ENCODE measurements around the gene MIGA1.
A peak's percentile ranks its signal among the peaks of the same experiment; 100 is the strongest.

Gene MIGA1

DNA sequence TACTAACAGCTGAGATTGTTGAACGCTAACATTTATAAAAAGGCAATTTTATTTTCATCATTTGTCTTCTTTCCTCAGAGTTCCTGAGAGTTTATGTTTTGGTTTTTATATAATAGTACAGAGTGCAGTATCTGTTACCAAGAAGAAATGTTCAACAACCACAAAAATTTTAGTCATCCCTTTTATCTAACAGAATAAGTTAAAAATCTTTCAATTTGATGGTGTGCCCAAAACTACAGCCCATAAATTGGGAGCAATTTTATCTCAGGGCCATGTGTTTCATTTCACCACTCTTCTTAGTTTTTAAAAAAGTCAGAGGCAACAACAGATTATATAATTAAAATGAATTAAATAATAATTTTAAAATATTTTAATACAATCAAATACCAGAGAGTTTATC, 146.1 kb downstream of the MIGA1 start:
- peak; percentile 24 for DNase-seq (ENCODE audit: low spot score)

DNA sequence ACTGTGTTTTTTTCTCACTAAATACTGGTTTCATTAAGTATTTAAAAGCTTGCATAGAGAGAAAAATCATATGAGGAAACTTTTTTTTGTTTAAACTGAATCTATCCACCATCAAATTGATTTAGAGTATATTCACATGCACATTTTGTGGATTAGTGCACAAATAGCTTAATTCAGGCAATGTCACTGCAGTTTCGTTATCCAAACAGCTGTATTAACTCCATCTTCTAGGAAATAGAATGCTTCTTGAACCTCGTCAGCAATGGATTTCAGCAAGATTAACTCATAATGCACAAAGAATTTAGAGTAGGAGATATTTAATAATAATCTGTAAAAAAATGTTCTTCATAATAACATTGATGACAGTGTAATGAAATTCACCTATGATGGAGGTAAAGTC, 146.5 kb downstream of the MIGA1 start:
- DNase-seq (ENCODE audit: low spot score): peak; percentile 21

DNA sequence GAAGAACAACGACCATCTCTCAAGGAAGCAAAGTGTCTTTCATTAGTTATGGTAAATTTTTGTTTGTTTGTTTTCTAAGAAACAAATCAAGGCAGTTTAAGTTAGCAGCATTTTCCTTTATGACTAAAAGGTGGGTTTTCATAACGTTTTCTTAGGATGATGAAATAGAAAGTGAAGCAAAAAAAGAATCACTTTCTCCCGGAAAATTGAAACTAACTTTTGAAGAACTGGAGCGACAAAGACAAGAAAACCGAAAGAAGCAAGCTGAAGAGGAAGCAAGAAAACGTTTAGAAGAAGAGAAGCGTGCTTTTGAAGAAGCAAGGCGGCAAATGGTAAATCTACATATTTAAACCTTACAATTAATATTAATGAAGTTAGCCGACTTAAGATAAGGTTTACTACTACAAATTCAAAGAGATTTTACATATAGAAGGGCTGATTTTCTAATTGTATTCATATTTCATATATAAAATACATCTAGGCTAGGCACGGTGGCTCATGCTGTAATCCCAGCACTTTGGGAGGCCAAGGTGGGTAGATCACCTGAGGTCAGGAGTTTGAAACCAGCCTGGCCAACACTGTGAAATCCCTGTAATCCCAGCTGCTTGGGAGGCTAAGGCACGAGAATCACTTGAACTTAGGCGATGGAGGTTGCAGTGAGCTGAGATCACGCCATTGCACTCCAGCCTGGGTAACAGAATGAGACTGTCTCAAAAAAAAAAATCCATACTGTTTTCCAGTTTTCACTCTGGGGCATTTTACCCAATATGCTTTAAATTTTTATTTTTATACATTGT, 147.3 kb downstream of the MIGA1 start:
- no peak for DNase-seq (ENCODE audit: low spot score)

DNA sequence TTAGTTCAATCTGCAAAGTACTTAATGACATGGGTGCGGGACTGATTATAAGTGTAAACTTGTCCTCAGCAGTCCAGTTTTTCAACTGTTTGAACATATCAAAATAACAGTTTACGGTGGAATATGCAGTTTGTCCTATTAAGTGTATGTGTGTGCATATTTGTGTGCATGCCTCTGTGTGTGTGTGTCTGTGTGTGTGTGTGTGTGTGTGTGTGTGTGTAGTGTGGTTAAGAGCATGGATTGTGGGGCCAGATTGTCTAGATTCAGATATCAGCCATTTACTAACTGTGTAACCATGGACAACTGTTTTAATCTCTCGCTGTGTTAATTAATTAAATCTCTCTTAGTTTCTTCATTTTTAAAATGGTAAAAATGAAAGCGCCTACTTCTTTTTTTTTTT, 148.0 kb downstream of the MIGA1 start:
- no peak for DNase-seq (ENCODE audit: low spot score)

Measured in hepatic stellate cell (primary cell).